Right lobe of liver (tissue), 6 donors: ENCODE data around the gene KLC1. TPM values are rescaled to one million over a fixed set of nuclear protein-coding genes. Genes with fewer than 3 reads are reported as not detected.

ENCODE experiments used
- ATAC-seq, 4 donors: fragments of 200-7000 bp; cut with Tn5 transposase; one replicate each; pipeline ENCODE4 v1.9.1; 2020; ENCODE audit warnings: mild to moderate bottlenecking in 4 of 4, moderate library complexity in 4 of 4
- DNase-seq, 3 donors: peaks; one replicate each; pipeline ENCODE4 v3.0.0-alpha.2; 2020
- H3K27ac ChIP-seq, 3 donors: fragments of 200-600 bp; one replicate each; pipeline ENCODE4 v1.8.0; 2022
- H3K27me3 ChIP-seq, 2 donors: fragments of 200-600 bp; one replicate each; pipeline ENCODE4 v1.8.0; 2022
- H3K36me3 ChIP-seq, 4 donors: fragments of 200-600 bp; sonication (generic) in 1 of 4; one replicate each; pipeline versions ENCODE4 v1.5.1 to v1.8.0; 2017 to 2022; ENCODE audit warnings: control low read depth in 1 of 4
- H3K4me1 ChIP-seq, 4 donors: fragments of 200-600 bp; sonication (generic) in 1 of 4; one replicate each; pipeline versions ENCODE4 v1.5.1 to v1.8.0; 2017 to 2022; ENCODE audit warnings: control low read depth in 1 of 4
- H3K4me3 ChIP-seq, 3 donors: fragments of 200-600 bp; one replicate each; pipeline ENCODE4 v1.8.0; 2022
- H3K9me3 ChIP-seq, 4 donors: fragments of 200-600 bp; sonication (generic) in 1 of 4; one replicate each; pipeline versions ENCODE4 v1.5.1 to v1.8.0; 2017 to 2022; ENCODE audit warnings: control low read depth in 1 of 4
- POLR2A ChIP-seq: fragments of 450-650 bp; IDR thresholded peaks from one replicate; pipeline ENCODE4 v1.6.1; 2017; ENCODE audit warnings: antibody characterized with exemption, mild to moderate bottlenecking
- WGBS: methylation state at CpG from one replicate; pipeline ENCODE4 v1.1.6; 2018; ENCODE audit warnings: low coverage, low lambda C conversion rate; ENCODE audit not compliant: insufficient coverage; ENCODE audit errors: missing lambda C conversion rate; 5-methylcytosine and 5-hydroxymethylcytosine counted together
- intact Hi-C, 2 donors: fragments of 100-400 bp; cut with DNase I; formaldehyde crosslinking; loops; one replicate each; pipeline versions ENCODE4 v1.11.2 to v1.14.1; 2022
- total RNA-seq, 6 experiments: library from RNA; depleted of rRNA in 2 of 6; stranded (reverse); fragments of >200 nt in 2 of 6; fragmentation: NEBNext Ultra II Directional in 3 of 6; extraction: Animal tissue kit (Norgen Biotek cat#: 25700) in 3 of 6; gene quantifications; one replicate each; pipeline versions ENCODE4 v1.1.0 to v1.2.4, GENCODE V29; 2016 to 2023
- TF ChIP-seq, protein P1 (sequence below), 4 donors: fragments of 200-600 bp in 3 of 4; fragments of 450-650 bp in 1 of 4; IDR thresholded peaks; one replicate each; pipeline versions ENCODE4 v1.5.1 to v1.8.0; 2016 to 2022; ENCODE audit warnings: antibody characterized with exemption in 4 of 4, mild to moderate bottlenecking in 2 of 4
- donor health status: DM: no; HTN: yes; CAD: no.
- donor health status: DM: no; HTN: no; CAD: no.
- donor health status: DM: no; HTN: no; CAD: no.
- donor health status: DM: no; HTN: yes; CAD: no.
- donor health status: DM: no; HTN: yes; CAD: no.

KLC1 gene
- total RNA-seq, 6 experiments from 2014 or later: 45.8 to 78.9 (median 58.0) TPM

DNA sequence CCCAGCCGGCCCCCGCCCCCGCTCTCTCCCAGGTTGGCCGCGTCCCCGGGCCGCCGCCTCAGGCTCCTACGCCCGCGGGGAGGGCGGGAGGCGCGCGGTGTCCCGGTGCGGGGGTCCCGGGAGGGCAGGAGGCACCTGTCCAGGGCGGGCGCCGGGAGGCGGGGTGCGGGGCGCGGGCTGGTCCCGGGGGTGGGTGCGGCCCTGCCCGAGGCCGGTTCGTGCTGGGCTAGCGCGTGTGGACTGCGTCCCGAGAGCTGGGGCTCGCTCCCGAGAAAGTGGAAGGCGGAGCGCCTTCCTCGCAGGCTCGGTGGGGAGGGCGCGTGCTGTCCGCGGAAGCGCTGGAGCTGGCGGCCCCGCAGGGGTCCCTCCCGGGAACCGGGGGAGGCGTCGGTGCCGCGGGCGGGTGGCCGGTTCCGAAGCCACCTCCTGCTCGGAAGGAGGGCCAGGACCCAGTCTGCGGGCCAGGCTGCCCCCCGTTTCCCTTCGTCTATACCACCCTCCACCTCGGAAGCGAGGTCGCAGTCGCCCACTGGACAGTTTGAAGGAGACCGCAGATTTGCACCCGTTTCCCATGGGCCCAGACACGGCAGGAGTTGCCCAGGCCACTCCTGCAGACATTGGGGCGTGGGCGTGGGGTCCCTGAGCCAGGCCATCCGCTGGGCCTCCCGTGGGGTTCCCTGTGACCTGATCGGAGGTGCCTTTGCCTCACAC lies 87.2 kb downstream of the KLC1 start:
- Histone ChIP-seq H3K9me3 (no peaks in the 10 kb centered on the region), H3K4me3 (peak overlapping the region; percentile 77 to 94 (median 91)), H3K4me1 (peaks cover 0 to 7% (median 2%) of the 10 kb centered on the region in 4 donors), H3K36me3 (no peaks in the 10 kb centered on the region), H3K27me3 (no peaks in the 10 kb centered on the region), H3K27ac (peak overlapping the region in 2 of 3 donors; percentile 44 to 68)
- DNase-seq: peak in 2 of 3 donors; percentile 61 to 64
- TF ChIP-seq POLR2A: no peak
- TF ChIP-seq, protein P1, sequence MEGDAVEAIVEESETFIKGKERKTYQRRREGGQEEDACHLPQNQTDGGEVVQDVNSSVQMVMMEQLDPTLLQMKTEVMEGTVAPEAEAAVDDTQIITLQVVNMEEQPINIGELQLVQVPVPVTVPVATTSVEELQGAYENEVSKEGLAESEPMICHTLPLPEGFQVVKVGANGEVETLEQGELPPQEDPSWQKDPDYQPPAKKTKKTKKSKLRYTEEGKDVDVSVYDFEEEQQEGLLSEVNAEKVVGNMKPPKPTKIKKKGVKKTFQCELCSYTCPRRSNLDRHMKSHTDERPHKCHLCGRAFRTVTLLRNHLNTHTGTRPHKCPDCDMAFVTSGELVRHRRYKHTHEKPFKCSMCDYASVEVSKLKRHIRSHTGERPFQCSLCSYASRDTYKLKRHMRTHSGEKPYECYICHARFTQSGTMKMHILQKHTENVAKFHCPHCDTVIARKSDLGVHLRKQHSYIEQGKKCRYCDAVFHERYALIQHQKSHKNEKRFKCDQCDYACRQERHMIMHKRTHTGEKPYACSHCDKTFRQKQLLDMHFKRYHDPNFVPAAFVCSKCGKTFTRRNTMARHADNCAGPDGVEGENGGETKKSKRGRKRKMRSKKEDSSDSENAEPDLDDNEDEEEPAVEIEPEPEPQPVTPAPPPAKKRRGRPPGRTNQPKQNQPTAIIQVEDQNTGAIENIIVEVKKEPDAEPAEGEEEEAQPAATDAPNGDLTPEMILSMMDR (IDR thresholded peaks at IDR 0.05): no peak
- intact Hi-C loops: no loop called here
- WGBS: 9% methylated on average over 15 of the region's 72 CpGs
- peak in 1 of 4 donors; percentile 10 for ATAC-seq

DNA sequence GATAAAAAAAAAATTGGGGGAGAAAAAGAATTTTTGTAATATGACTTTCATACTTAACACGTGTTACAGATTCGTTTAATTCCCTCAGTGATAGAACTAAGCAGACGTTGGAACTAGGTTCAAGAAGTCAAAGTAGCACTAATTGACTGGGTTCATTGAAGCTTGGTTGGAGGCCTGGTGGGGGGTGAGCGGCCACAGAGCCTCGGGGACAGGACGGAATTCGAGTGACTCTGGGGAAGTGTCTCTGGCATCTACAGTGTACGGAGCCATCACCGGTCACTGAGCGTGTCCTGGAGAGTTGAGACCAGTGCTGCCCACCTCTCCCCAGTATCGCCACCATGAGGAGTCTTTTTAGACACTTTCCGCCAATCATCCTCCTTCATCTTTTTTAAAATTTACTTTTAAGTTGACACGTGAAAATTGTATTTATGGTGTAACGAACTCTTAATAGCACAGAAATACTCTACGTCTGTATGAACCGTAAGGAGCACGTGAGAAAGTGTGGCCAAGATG lies 87.9 kb downstream of the KLC1 start:
- WGBS: 74% methylated on average over 12 of the region's 17 CpGs
- intact Hi-C loops: no loop called here
- ATAC-seq: no peak
- peak overlapping the region; percentile 77 to 94 (median 91) for H3K4me3 ChIP-seq
- H3K4me1 ChIP-seq: peaks cover 0 to 7% (median 2%) of the 10 kb centered on the region in 4 donors
- H3K27me3 ChIP-seq: no peaks in the 10 kb centered on the region
- no peaks in the 10 kb centered on the region for H3K9me3 ChIP-seq
- TF ChIP-seq POLR2A: no peak
- TF ChIP-seq, protein P1 (IDR thresholded peaks at IDR 0.05): no peak
- H3K36me3 ChIP-seq: no peaks in the 10 kb centered on the region
- no peak for DNase-seq
- no peak overlapping the region for H3K27ac ChIP-seq

DNA sequence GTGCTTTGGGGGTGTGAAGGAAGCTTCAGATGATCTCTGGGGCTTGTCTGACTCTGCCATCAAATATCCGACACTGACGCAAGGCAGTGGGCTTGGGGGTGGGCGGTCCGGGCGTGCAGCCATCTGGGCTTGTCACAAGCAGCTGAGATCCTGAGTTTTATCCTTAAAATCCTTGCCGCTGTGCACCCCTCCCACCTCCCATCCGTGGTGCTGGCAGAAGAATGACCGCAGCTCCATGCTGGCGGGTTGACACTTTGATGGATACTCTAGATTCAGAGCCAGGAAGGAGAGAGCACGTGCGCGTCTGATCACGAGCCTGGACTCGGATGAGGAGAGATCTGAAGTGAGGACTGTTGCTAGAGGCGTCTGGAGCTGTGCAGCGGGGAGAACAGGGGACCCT lies 89.6 kb downstream of the KLC1 start:
- Histone ChIP-seq H3K27ac (no peak overlapping the region), H3K4me1 (peaks cover 0 to 18% (median 7%) of the 10 kb centered on the region in 4 donors), H3K27me3 (no peaks in the 10 kb centered on the region), H3K4me3 (no peak overlapping the region), H3K36me3 (no peaks in the 10 kb centered on the region), H3K9me3 (no peaks in the 10 kb centered on the region)
- no peak for TF ChIP-seq POLR2A
- TF ChIP-seq, protein P1 (IDR thresholded peaks at IDR 0.05): no peak
- 80% methylated on average over 1 of the region's 16 CpGs for WGBS
- intact Hi-C loops: no loop called here
- no peak for ATAC-seq
- DNase-seq: no peak

DNA sequence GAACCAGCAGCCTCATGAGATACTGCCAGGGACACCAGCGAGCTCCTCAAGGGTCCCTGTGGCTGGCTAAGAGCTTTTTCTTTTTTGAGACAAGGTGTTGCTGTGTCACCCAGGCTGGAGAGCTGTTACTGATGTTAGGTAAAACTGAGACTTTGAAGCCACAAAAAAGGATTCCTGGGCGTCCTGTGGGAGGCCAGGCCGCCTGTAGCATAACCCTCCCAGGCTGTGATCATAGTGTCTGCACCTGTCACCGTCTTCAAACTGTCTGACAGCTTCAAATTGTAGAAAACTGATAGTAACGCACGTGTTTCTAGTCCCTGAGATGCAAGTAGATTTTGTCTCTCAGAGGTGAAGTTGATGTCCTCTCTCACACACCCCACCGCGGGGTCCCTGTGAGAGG lies 90.7 kb downstream of the KLC1 start:
- no peaks in the 10 kb centered on the region for H3K9me3 ChIP-seq
- H3K4me3 ChIP-seq: no peak overlapping the region
- 65% methylated on average over 2 of the region's 8 CpGs for WGBS
- TF ChIP-seq POLR2A: no peak
- TF ChIP-seq, protein P1 (IDR thresholded peaks at IDR 0.05): no peak
- H3K27me3 ChIP-seq: no peaks in the 10 kb centered on the region
- no peaks in the 10 kb centered on the region for H3K36me3 ChIP-seq
- intact Hi-C loops: no loop called here
- ATAC-seq (no peak), DNase-seq (no peak)
- no peak overlapping the region for H3K27ac ChIP-seq
- H3K4me1 ChIP-seq: peaks cover 0 to 20% (median 4%) of the 10 kb centered on the region in 4 donors
